HT1080 (cell line): Measurements from ENCODE around the gene LPCAT2. TPM values are rescaled to one million over a fixed set of nuclear protein-coding genes. Genes with fewer than 3 reads are reported as not detected.
A peak's percentile ranks its signal among the peaks of the same experiment; 100 is the strongest.
"Not testable (repeated sequence)": the region's sequence is repeated elsewhere in the genome, so short reads cannot be mapped to it uniquely, and the experiment has no call there.

Experiments used
- DNase-seq: peaks from one replicate; pipeline ENCODE4 v3.0.0-alpha.2; 2015; ENCODE audit warnings: low read depth
- total RNA-seq: library from RNA; depleted of rRNA; stranded (reverse); fragments of >200 nt; shearing (Covaris generic); gene quantifications from 2 replicates; pipeline ENCODE4 v1.2.3, GENCODE V29; 2014

Gene LPCAT2
- total RNA-seq, 1 experiment from 2014 or later, result 11.5 TPM

DNA sequence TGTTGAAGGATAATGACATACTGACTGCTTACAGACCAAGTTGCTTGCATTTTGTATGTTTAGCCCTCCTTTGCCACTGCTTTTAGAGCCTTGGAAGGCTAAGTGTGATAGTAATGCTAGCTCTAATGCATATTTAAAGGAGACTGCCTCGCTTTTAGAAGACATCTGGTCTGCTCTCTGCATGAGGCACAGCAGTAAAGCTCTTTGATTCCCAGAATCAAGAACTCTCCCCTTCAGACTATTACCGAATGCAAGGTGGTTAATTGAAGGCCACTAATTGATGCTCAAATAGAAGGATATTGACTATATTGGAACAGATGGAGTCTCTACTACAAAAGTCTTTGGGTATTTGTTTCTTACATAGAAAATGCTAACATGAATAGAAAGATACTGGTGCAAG, 76.8 kb downstream of the LPCAT2 start:
- no peak for DNase-seq

DNA sequence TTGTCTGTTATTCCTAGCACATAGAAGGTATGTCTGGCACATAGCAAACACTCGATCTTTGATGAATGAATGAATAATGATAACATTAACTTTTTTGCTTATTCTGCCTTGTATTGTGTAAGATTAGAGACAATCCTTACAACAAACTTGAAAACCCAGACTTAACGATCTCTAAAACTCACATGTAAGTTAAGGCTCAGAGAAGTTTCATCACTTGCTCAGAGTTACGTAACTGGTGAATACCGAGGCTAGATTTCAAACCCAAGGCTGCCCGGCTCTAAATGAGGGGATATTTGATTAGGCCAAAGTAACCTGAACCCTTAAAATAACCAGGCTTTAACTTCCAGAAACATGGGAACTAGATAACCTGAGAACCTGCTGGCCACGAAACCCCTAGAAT, 79.9 kb downstream of the LPCAT2 start:
- DNase-seq, result no peak

- no peak for DNase-seq
Measured at GRCh38 chr16:55592306-55592705, 83.4 kb downstream of the LPCAT2 start.

GRCh38 chr16:55597928-55598327, 89.1 kb downstream of the LPCAT2 start:
- DNase-seq, result no peak

GRCh38 chr16:55605754-55606336, 97.0 kb downstream of the LPCAT2 start:
- no peak for DNase-seq

DNA sequence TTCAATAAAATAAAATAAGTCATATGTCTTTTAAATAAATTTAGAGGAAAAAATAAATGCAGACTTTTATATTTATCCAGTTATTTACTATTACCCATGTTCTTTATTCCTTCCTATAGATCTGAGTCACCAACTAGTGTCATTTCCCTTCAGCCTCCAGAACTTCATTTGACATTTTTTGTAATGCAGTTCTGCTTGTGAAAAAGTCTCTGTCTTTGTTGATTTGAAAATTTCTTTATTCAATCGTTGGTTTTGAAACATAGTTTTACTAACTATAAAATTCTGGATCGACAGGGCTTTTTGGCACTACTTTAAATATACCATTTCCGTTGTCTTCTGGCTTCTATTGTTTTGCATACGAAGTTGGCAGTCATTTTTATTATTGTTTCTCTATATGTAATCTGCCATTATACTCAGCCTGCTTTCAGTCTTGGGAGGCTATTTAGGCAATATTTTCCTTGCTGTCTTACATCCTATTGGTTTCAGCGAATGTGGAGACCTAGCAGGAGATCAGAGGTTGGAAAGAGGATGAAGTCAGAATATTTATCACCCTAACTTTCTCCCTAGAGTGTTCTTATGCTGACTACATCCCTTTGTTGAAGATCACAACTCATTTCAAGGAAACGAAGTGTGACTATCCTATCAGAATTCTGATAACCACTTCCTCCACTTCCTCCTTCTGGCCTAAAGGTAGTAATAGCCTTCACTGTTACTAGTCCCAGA, 104.9 kb downstream of the LPCAT2 start:
- no peak for DNase-seq

GRCh38 chr16:55615071-55615470, 106.2 kb downstream of the LPCAT2 start:
- no peak for DNase-seq

DNA sequence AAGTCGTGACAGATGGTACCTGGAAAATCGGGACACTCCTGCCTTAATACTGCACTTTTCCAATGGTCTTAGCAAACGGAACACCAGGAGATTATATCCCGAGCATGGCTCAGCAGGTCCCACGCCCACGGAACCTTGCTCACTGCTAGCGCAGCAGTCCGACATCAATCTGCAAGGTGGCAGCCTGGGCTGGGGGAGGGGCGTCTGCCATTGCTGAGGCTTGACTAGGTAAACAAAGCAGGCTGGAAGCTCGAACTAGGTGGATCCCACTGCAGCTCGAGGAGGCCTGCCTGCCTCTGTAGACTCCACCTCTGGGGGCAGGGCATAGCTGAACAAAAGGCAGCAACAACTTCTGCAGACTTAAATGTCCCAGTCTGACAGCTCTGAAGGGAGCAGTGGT, 106.8 kb downstream of the LPCAT2 start:
- not testable (repeated sequence) for DNase-seq

DNA sequence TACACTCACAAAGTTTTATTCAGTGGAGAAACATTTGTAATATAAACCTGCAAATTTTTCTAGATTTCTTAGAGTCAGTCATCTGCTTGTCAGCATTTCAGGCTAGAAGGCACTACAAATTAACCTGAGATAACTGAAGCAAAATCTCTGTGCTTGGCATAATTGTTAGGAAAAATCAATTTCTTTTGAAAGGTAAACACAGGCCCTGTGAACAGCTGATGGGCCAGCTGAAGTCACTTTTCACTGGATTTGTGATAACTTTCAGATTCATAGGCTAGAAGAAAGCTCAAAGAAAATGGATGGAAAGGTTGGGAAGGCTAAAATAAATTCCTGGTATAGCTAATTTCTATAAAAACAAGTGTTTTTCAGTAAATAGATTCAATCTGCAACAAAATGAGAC, 112.9 kb downstream of the LPCAT2 start:
- no peak for DNase-seq

DNA sequence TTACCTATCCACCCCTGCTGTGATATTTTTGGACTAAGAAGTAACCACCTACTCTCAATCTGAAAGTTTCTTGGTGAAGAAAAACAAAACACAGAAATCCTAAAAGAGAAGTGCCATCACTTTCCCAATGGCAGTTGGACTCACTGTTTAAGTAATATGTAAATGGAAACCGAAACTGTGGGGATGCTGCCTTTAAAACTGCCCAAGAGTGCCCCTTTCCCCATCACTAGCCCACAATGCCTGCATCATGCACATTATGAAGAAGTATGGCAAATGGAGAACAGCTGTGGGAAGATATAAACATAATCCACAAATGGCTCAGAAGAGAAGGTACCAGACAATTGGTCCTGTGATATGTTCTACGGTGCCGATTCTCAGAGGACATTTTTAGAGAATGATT, 113.4 kb downstream of the LPCAT2 start:
- no peak for DNase-seq

DNA sequence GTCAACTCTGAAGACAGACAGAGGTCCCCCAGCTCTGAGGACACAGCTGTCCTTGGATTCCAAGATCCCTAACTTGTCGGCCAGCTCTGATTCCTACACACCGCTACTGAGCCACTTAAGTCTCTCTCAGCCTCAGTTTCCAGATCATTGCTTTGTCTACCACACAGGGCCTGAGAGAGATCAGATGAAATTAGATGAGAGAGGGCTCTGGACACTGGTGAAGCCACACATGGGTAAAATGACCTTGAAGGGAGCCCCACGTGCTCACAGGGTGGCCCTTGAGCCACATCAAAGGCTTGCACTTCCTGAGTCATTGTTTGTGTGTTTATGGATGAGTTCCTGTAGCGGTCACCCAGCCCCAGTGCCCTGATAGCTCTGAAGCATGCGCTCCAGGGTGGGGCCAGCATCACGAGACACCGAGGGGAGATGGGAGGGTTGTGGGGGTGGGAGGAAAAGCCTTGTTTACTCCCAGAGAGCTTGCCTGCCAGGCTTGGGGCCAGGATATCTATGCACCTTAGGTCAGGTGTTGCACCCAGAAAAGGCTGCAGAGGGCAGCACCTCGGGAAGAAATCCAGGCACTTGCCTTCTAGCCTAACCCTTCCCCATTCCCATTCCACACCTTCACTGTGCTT, 114.2 kb downstream of the LPCAT2 start:
- peak; percentile 30 for DNase-seq

DNA sequence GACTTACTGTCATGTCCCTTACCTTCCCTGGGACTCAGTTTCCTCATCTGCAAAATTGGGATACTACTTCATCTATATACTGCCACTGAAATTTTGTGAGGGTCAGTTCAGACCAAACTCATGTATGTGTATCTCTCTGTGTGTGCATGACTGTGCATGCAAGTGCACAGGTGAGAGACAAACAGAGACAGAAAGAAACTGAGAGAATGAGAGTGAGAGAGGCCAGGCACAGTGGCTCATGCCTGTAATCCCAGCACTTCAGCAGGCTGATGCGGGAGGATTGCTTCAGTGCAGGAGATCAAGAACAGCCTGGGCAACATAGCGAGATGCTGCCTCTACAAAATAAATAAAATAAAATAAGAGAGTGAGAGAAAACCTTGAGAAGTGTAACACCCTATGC, 114.8 kb downstream of the LPCAT2 start:
- DNase-seq, result no peak

DNA sequence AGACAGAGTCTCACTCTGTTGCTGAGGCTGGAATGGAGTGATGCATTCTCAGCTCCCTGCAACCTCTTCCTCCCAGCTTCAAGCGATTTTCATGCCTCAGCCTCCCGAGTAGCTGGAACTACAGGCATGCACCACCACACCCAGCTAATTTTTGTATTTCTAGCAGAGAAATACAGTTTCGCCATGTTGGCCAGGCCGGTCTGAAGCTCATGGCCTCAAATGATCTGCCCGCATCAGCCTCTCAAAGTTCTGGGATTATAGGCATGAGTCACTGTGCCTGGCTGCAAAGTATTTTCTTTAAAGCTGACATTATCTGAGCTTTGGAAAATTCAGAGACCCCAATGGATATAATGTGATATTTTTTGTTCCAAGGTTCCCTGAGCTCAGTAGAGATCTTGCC, 115.8 kb downstream of the LPCAT2 start:
- DNase-seq, result no peak

GRCh38 chr16:55625843-55626242, 117.0 kb downstream of the LPCAT2 start:
- no peak for DNase-seq

DNA sequence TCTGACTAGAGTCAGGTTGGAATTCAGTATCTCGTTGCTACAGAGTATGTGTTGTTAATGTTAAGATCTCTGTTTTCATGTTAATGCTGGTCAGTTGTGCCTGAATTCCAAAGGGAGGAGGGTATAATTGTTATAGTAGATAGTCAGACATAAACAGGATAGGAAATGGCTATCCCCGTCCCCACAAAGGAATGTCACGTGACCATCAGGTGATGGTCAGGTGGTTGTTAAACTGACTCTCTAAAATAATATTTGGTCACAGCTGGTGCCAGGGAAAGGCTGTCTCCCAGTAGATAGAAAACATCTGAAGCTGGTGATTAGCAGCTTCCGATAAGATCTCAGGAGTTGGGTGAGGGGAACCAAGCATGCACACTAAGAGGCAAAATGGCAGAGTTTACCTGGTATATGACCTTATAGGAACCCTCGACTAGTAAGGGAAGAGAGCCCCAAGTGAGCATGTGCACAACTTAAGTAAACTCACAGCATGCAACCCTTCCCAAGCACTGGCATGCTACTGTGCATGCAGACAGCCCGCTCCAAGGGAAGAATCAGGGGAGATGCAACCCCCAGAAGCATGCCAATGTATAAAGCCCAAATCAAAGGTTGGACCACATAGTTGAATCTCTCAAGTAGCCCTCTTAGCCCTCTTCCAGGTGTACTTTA, 119.6 kb downstream of the LPCAT2 start:
- no peak for DNase-seq

DNA sequence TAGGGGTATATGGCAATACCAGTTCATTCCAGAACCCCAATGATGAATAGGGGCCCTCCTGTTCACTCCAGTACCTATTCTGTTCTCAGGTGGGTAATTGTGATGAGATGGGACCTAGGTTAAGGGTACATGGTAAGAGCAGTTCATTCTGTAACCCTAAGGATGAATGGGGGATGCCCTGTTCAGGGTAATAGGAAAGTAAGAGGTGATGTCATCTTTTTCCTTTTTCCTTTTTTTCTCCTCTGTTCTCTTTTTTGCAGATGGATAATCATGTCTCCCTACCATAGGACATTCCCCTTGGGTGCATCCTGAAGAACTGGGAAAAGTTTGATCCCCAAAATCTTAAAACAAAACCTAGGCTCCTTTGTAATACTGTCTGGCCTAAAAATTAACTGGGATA, 121.9 kb downstream of the LPCAT2 start:
- DNase-seq, result no peak

GRCh38 chr16:55632259-55632658, 123.4 kb downstream of the LPCAT2 start:
- no peak for DNase-seq

GRCh38 chr16:55634193-55634592, 125.3 kb downstream of the LPCAT2 start:
- DNase-seq, result no peak
